LNCAP (cell line): Measurements from ENCODE around the gene PTN.

Experiments used
- TF ChIP-seq, protein P1 (sequence below): fragments of 450-650 bp; IDR thresholded peaks from 2 replicates; pipeline ENCODE4 v1.5.1; 2017; ENCODE audit warnings: mild to moderate bottlenecking

Gene PTN

DNA sequence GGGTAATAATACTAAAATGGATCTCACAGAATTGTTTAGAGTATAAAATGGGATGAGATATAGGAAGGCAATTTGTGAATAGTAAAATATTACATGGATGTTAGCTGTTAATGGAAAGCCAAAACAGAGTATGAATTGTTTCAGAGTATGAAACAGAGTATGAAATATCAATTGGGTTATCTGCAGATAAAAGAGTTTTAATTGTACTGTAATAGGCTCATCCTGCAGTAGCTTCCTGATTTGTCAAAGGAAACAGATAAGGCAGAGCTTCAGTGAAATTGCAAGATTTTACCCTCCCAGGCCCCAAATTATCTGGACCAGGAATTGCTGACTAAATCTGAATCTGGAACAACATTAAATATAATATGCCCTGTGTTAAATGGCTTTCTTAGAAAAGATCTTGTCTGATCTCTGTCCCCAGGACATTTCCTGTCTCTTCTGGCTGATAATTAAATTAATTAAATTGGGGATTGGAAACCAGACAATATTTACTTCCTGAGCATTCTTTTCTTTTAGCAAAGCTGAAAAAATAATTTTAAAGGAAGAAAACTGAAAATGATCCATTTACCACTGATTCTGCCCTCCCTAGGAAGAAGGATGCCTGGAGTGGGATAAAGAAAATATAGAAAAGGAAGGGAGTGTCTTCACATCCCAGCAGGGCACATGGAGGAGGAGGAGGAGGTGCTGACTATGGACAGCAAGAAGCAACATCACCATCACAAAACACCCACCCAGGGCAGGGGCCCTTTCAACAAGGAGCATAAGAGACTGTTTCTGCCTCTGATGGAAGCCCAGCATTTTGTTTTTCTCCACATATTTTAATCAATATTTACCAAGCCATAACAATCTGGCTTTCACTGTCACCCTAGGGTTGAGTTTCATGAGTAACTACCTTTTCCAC is 18.5 kb downstream of the PTN start:
- TF ChIP-seq, protein P1, sequence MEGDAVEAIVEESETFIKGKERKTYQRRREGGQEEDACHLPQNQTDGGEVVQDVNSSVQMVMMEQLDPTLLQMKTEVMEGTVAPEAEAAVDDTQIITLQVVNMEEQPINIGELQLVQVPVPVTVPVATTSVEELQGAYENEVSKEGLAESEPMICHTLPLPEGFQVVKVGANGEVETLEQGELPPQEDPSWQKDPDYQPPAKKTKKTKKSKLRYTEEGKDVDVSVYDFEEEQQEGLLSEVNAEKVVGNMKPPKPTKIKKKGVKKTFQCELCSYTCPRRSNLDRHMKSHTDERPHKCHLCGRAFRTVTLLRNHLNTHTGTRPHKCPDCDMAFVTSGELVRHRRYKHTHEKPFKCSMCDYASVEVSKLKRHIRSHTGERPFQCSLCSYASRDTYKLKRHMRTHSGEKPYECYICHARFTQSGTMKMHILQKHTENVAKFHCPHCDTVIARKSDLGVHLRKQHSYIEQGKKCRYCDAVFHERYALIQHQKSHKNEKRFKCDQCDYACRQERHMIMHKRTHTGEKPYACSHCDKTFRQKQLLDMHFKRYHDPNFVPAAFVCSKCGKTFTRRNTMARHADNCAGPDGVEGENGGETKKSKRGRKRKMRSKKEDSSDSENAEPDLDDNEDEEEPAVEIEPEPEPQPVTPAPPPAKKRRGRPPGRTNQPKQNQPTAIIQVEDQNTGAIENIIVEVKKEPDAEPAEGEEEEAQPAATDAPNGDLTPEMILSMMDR: no peak

DNA sequence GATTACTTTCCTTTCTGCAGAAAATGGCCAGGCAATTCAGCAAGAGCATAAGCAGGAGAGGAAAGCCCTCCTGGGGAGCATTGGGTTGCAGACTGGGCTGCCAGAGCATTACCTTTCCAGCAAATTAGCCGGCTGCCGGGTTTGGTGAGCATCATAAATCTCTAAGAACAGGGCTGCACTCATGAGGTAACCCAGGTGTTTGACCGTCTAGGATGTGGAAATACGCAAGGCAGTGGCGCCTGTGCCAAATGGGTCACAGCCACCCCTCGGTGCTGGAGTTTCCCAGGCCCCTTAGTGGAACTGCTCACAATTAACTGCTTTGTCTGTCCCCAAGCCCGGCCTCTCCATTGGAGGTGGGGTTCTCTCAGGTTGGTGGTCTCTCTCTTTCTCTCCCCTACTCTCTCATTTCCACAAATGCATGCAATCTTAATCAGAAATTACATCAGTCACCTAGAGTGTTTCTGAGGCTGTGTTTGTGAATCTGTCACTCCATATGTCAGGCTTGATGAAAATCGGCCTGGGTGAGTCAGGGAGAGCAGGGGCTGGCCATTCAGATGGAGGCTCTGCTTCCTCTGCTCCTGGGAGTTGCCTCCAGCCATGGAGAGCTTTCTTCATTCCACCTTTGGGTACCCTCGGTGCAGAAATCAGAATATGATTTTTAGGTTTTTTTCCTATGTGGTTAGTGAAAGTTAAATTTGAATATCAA is 26.7 kb downstream of the PTN start:
- TF ChIP-seq, protein P1: no peak

DNA sequence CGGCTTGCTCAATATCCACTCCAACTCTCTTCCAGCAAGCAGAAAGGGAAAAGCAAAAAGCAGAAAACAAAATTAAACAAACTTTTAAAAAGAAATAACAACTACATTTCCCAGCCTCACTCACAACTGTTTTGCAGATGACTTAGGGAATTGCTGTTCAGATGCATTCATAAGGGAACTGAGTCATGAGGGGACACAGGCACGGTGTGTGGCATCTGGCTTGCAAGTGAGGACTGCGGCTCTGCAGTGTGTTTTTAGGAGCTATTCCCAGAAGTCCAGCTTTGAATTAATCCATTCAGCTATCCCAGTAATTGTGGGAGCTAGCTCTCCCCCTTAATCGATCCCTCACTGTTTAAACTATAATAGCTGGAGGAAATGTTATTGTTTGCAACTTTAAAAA is 30.3 kb downstream of the PTN start:
- TF ChIP-seq, protein P1: no peak

DNA sequence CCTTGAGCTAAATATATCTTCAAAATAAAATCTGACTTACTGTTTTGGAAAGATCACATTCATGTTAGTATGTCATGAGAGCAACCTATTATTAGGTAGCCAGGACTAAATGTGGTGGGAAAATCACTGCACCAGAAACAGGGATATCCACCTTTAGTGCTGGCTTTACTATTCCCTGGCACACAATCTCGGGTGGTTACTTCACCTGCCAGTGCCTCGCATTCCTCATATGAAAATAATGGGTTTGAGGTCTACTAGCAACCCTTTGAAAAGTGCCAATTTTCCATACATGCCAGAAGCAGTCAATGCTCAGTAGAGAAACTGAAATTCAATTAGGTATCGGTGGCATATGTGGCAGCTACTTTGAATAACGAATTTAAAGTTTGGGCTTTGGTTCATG is 36.8 kb downstream of the PTN start:
- TF ChIP-seq, protein P1: no peak

DNA sequence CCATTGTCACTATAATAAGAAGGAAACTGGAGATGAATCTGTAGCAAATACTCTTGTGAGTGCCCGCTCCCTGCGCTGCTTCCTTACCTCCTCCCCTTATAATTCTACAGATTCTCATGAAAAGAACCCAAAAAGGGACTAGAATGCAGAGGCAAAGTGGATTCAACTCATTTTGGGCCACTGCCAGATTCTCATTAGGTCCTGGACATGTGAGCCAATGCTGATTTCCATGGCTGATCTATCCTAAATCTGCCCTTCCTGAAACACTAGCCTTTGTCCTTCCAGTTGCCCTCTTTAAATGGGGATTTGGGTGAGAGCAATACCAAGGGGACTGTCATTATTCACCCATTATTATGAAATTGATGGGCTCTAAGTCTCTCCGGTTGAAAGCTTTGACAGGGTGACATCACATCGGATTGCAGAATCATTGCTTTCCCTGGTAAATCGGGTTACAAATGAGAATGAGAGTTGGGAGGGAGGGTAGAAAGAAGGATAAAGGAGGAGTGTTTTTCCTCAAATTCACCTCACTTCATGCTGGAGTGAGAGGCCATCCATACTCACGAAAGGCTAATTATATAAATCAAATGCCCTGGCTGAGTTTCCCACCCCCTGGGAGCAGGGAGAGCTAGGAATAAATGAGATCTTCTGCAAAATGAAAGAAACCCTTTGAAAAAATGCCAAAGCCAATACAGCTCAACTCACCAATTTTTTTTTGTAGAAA is 37.5 kb downstream of the PTN start:
- TF ChIP-seq, protein P1: no peak

DNA sequence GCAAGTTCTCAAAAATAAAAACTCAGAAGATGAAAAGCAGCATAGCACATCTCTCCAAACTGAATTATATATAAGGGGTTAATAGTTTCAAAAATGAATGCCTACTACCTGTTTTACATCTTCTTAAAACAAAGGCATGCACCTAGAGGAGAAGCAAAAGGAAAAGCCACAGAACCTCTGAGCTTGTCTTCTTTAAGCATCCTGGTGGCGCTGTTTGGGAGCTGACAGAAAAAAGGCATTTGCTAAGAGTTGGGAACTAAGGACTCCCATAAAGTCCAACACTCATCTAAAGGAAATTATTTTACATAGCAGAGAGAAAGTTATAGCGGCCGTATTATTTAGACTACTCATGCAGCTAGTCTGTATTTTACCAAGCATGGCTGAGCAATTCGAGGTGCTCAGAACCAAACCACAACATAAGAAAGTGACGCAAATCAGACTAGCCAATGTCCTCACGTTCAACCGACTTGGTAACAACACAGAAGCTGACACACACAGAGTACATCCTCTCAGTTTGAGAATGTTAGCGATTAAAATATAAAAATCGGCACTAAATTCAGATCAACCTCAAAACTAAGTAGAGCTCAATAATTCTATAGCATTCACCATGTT is 38.8 kb downstream of the PTN start:
- TF ChIP-seq, protein P1: no peak

DNA sequence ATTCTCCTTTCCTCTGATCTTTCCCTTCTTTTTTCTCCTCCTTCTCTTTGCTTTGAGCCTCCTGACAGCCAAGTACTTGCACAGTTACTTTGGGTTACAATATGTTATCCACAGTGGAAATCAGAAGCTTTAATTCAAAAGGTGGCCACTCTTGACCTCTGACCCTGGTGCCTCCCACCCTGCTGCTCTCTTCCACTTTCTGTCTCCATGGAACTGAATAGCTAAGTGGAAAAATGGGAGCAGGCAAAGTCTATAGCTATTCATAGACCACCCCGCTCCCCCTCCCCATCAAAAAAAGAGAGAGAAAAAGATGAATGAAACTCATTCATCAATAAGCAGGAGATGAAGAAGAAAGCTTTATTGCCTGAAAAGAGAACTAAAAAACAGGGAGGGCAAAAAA is 39.4 kb downstream of the PTN start:
- TF ChIP-seq, protein P1: no peak
